B cell (primary cell): ENCODE results near the gene SEMA4G. TPM values are rescaled to one million over a fixed set of nuclear protein-coding genes. Genes with fewer than 3 reads are reported as not detected.

Experiments used
- ATAC-seq: fragments of 200-7000 bp; cut with Tn5 transposase; one replicate; pipeline ENCODE4 v1.10.0; 2021; ENCODE audit warnings: low read depth, mild to moderate bottlenecking, moderate number of reproducible peaks, moderate library complexity
- CTCF ChIA-PET: fragments of 350-600 bp; sonication (Branson Sonifier 250); formaldehyde crosslinking; loops from one replicate; lab custom pipeline; 2021; ENCODE audit warnings: antibody characterized with exemption, inconsistent platforms; lab: Charles Lee
- POLR2A ChIA-PET: fragments of 350-600 bp; sonication (Branson Sonifier 250); formaldehyde crosslinking; loops from one replicate; lab custom pipeline; 2021; ENCODE audit warnings: antibody characterized with exemption; lab: Charles Lee
- DNase-seq: peaks from one replicate; pipeline ENCODE4 v3.0.0; 2013
- H2AFZ ChIP-seq: 2 replicates; pipeline ENCODE4 v1.6.1; 2012; ENCODE audit warnings: mild to moderate bottlenecking, low read depth, low read length; ENCODE audit not compliant: insufficient read depth, poor library complexity, severe bottlenecking
- H3K27ac ChIP-seq, 2 donors: 1 replicate in 1 of 2; 2 replicates in 1 of 2; pipeline ENCODE4 v1.5.1; 2012 to 2013; ENCODE audit warnings: low read length in 2 of 2, mild to moderate bottlenecking in 2 of 2, moderate library complexity in 1 of 2
- H3K27me3 ChIP-seq, 4 experiments: fragments of 200-600 bp in 1 of 4; sonication (generic) in 1 of 4; replicated peaks in 1 of 4; 1 replicate in 2 of 4; 2 replicates in 2 of 4; pipeline versions ENCODE4 v1.6.1 to v1.7.0; 2013 to 2016; ENCODE audit warnings: low read length in 3 of 4, mild to moderate bottlenecking in 2 of 4, mixed read lengths in 1 of 4, moderate library complexity in 1 of 4; ENCODE audit not compliant: insufficient read depth in 4 of 4, control insufficient read depth in 3 of 4; ENCODE audit errors: control extremely low read depth in 1 of 4
- H3K36me3 ChIP-seq, 2 experiments: replicated peaks in 1 of 2; 1 replicate in 1 of 2; 2 replicates in 1 of 2; pipeline versions ENCODE4 v1.6.1 to v1.7.1; 2013; ENCODE audit warnings: low read length in 1 of 2; ENCODE audit not compliant: insufficient read depth in 2 of 2, control insufficient read depth in 1 of 2; ENCODE audit errors: control extremely low read depth in 1 of 2, extremely low read depth in 1 of 2
- H3K4me1 ChIP-seq, 2 donors: fragments of 200-600 bp in 1 of 2; sonication (generic) in 1 of 2; 1 replicate in 1 of 2; 2 replicates in 1 of 2; pipeline versions ENCODE4 v1.5.1 to v1.6.1; 2013 to 2017; ENCODE audit warnings: low read length in 2 of 2; ENCODE audit not compliant: control insufficient read depth in 2 of 2, insufficient read depth in 2 of 2
- H3K4me2 ChIP-seq: replicated peaks from 2 replicates; pipeline ENCODE3; 2012; ENCODE audit warnings: mild to moderate bottlenecking, low read depth, low read length; ENCODE audit not compliant: poor library complexity, severe bottlenecking
- H3K4me3 ChIP-seq, 5 experiments: fragments of 200-600 bp in 1 of 5; sonication (generic) in 1 of 5; 1 replicate in 3 of 5; 2 replicates in 2 of 5; pipeline versions ENCODE4 v1.5.1 to v1.7.0; 2011 to 2016; ENCODE audit warnings: low read length in 4 of 5, mild to moderate bottlenecking in 4 of 5, low read depth in 2 of 5, control low read depth in 1 of 5, moderate library complexity in 1 of 5; ENCODE audit not compliant: insufficient read depth in 1 of 5; ENCODE audit errors: control extremely low read depth in 1 of 5, extremely low read depth in 1 of 5
- H3K79me2 ChIP-seq: fragments of 200-600 bp; sonication (generic); one replicate; pipeline ENCODE4 v1.6.0; 2016; ENCODE audit warnings: low read length; ENCODE audit not compliant: control insufficient read depth, insufficient read depth
- H3K9ac ChIP-seq: fragments of 200-600 bp; sonication (generic); 2 replicates; pipeline ENCODE4 v1.6.1; 2017; ENCODE audit warnings: mild to moderate bottlenecking, low read length, moderate library complexity
- H3K9me3 ChIP-seq, 3 donors: one replicate each; pipeline versions ENCODE4 v1.6.1 to v1.7.1; 2013; ENCODE audit warnings: low read length in 2 of 3; ENCODE audit not compliant: control insufficient read depth in 2 of 3, insufficient read depth in 1 of 3; ENCODE audit errors: control extremely low read depth in 1 of 3
- H4K20me1 ChIP-seq: 2 replicates; pipeline ENCODE4 v1.6.0; 2012; ENCODE audit warnings: mild to moderate bottlenecking, low read length; ENCODE audit not compliant: insufficient read depth, control insufficient read depth, poor library complexity, severe bottlenecking
- H3K27ac Mint-ChIP-seq: one replicate; pipeline ENCODE4 v1.8.0; 2021; ENCODE audit warnings: mixed read lengths
- H3K27me3 Mint-ChIP-seq: one replicate; pipeline ENCODE4 v1.8.0; 2021; ENCODE audit warnings: mixed read lengths
- H3K4me1 Mint-ChIP-seq: one replicate; pipeline ENCODE4 v1.8.0; 2021; ENCODE audit warnings: mixed read lengths
- H3K4me3 Mint-ChIP-seq: one replicate; pipeline ENCODE4 v1.8.0; 2021; ENCODE audit warnings: mixed read lengths
- H3K9me3 Mint-ChIP-seq: one replicate; pipeline ENCODE4 v1.8.0; 2022; ENCODE audit warnings: mixed read lengths; ENCODE audit not compliant: insufficient read depth
- CTCF ChIP-seq: fragments of 200-600 bp; IDR thresholded peaks from one replicate; pipeline ENCODE4 v1.8.0; 2022; ENCODE audit warnings: antibody characterized with exemption, mild to moderate bottlenecking
- EZH2 ChIP-seq: IDR thresholded peaks from 2 replicates; pipeline ENCODE4 v1.6.1; 2012; ENCODE audit warnings: borderline replicate concordance, low read depth, mild to moderate bottlenecking, moderate library complexity, low read length; ENCODE audit not compliant: insufficient read depth, poor library complexity, severe bottlenecking
- WGBS: methylation state at CpG from one replicate; pipeline ENCODE4 v1.1.5; 2013; ENCODE audit warnings: missing lambda C conversion rate; ENCODE audit not compliant: insufficient coverage; 5-methylcytosine and 5-hydroxymethylcytosine counted together
- intact Hi-C: fragments of 100-400 bp; cut with micrococcal nuclease; formaldehyde crosslinking; loops from one replicate; pipeline ENCODE4 v1.10.0; 2022
- polyA plus RNA-seq: library from polyadenylated mRNA; depleted of rRNA; stranded (reverse); fragments of >200 nt; gene quantifications from 2 replicates; pipeline ENCODE4 v1.2.3, GENCODE V29; 2012
- total RNA-seq, 2 donors: library from RNA; stranded (reverse); fragments of 120-200 nt in 1 of 2; gene quantifications; 1 replicate in 1 of 2; 2 replicates in 1 of 2; pipeline versions ENCODE4 v1.2.3 to v1.2.4, GENCODE V29; 2013 to 2022

The SEMA4G gene
- total and polyA plus RNA-seq, 2 donors (not counting 1 experiment from before 2014, with no cell fraction given): 0.84 to 0.96 TPM

- Mint-ChIP-seq H3K9me3 (no peaks in the 10 kb centered on the region), H3K27ac (no peak overlapping the region), H3K4me3 (no peak overlapping the region), H3K4me1 (peaks cover 26% of the 10 kb centered on the region), H3K27me3 (peaks cover 38% of the 10 kb centered on the region)
- intact Hi-C loops: no loop called here
- H3K9ac ChIP-seq: no peak overlapping the region
- ATAC-seq: no peak
- no peak for DNase-seq
- ChIA-PET POLR2A (no interaction called here), CTCF (interaction anchor here (1.2 to 7.0 kb wide), 7 partner anchors 10 to 47 kb away, joined by 3 to 70 read pairs (median 25); partner anchors contain the start of genes LZTS2, MRPL43, PDZD7 and SEMA4G)
- peaks cover 24 to 30% of the 10 kb centered on the region in 2 donors for H3K4me1 ChIP-seq
- TF ChIP-seq CTCF: no peak
- H3K9me3 ChIP-seq: no peaks in the 10 kb centered on the region
- no peaks in the 10 kb centered on the region for H3K36me3 ChIP-seq
- H3K79me2 ChIP-seq: no peaks in the 10 kb centered on the region
- H3K27me3 ChIP-seq: peaks cover 0 to 46% (median 24%) of the 10 kb centered on the region in 4 experiments
- no peak overlapping the region for H3K4me2 ChIP-seq
- H3K27ac ChIP-seq: no peak overlapping the region
- H4K20me1 ChIP-seq: no peaks in the 10 kb centered on the region
- H3K4me3 ChIP-seq: no peak overlapping the region
- no peak overlapping the region for H2AFZ ChIP-seq
- WGBS: 88% methylated on average over 8 of the region's 8 CpGs
These were observed 46.3 kb downstream of the SEMA4G start for GRCh38 chr10:101015582-101015973.

GRCh38 chr10:101016814-101017213, 47.5 kb downstream of the SEMA4G start:
- Histone ChIP-seq H3K9me3 (no peaks in the 10 kb centered on the region), H3K27ac (no peak overlapping the region), H4K20me1 (no peaks in the 10 kb centered on the region), H3K4me1 (peaks cover 24 to 30% of the 10 kb centered on the region in 2 donors), H3K27me3 (peaks cover 0 to 46% (median 24%) of the 10 kb centered on the region in 4 experiments), H3K9ac (no peak overlapping the region), H3K79me2 (no peaks in the 10 kb centered on the region), H3K4me3 (no peak overlapping the region), H3K4me2 (no peak overlapping the region), H3K36me3 (no peaks in the 10 kb centered on the region), H2AFZ (no peak overlapping the region)
- Mint-ChIP-seq H3K9me3 (no peaks in the 10 kb centered on the region), H3K4me1 (peaks cover 26% of the 10 kb centered on the region), H3K4me3 (no peak overlapping the region), H3K27me3 (peaks cover 38% of the 10 kb centered on the region), H3K27ac (no peak overlapping the region)
- DNase-seq (no peak), ATAC-seq (no peak)
- intact Hi-C loops: no loop called here
- no peak for TF ChIP-seq EZH2
- TF ChIP-seq CTCF: no peak
- ChIA-PET POLR2A (interaction anchor here (1.8 kb wide), 1 partner anchor 18 kb away, joined by 9 read pairs; the partner anchor contains the start of gene LZTS2), CTCF (interaction anchor here (0.8 to 7.0 kb wide), 11 partner anchors 9 to 126 kb away, joined by 3 to 70 read pairs (median 21); partner anchors contain the start of genes LZTS2, MRPL43, PDZD7 and SFXN3)
- 82% methylated on average over 3 of the region's 5 CpGs for WGBS
